SK-N-MC (cell line): ENCODE results near the gene GLG1.

ENCODE experiments used
- EZH2 ChIP-seq: fragments of 200-600 bp; sonication (generic); IDR thresholded peaks from one replicate; pipeline ENCODE4 v1.6.1; 2017; ENCODE audit warnings: antibody characterized with exemption
- FOXP2 ChIP-seq: optimal IDR thresholded peaks from 2 replicates; pipeline ENCODE3; 2011; ENCODE audit warnings: mild to moderate bottlenecking, moderate library complexity; ENCODE audit not compliant: insufficient read depth; ENCODE audit errors: extremely low read length, control extremely low read depth
- POLR2AphosphoS5 ChIP-seq: IDR thresholded peaks from 2 replicates; pipeline ENCODE4 v1.6.1; 2012; ENCODE audit warnings: mild to moderate bottlenecking, low read depth, low read length, borderline replicate concordance

- TF ChIP-seq EZH2 (no peak), POLR2AphosphoS5 (no peak), FOXP2 (no peak)
Measured at GRCh38 chr16:74573622-74574021, 33.3 kb downstream of the GLG1 start.
